Left lung (tissue), 10 donors: ENCODE data around the gene MYH9. TPM values are rescaled to one million over a fixed set of nuclear protein-coding genes. Genes with fewer than 3 reads are reported as not detected.

Source experiments
- ATAC-seq: fragments of 200-7000 bp; cut with Tn5 transposase; one replicate; pipeline ENCODE4 v1.9.1; 2020; ENCODE audit warnings: moderate library complexity
- DNase-seq, 4 donors: peaks; one replicate each; pipeline ENCODE4 v3.0.0-alpha.2; 2013 to 2020
- H3K27ac ChIP-seq, 2 donors: fragments of 200-600 bp; sonication (generic) in 1 of 2; one replicate each; pipeline versions ENCODE4 v1.5.0 to v1.8.0; 2020 to 2021
- H3K27me3 ChIP-seq, 2 donors: fragments of 200-600 bp; sonication (generic) in 1 of 2; one replicate each; pipeline versions ENCODE4 v1.5.0 to v1.8.0; 2020 to 2021
- H3K36me3 ChIP-seq, 2 donors: fragments of 200-600 bp; sonication (generic) in 1 of 2; one replicate each; pipeline versions ENCODE4 v1.5.0 to v1.8.0; 2020 to 2021
- H3K4me1 ChIP-seq, 2 donors: fragments of 200-600 bp; one replicate each; pipeline ENCODE4 v1.8.0; 2021
- H3K4me3 ChIP-seq, 2 donors: fragments of 200-600 bp; sonication (generic) in 1 of 2; one replicate each; pipeline versions ENCODE4 v1.5.0 to v1.8.0; 2020 to 2021; ENCODE audit warnings: mild to moderate bottlenecking in 1 of 2
- H3K9me3 ChIP-seq, 2 donors: fragments of 200-600 bp; sonication (generic) in 1 of 2; one replicate each; pipeline versions ENCODE4 v1.5.0 to v1.8.0; 2020 to 2021
- CTCF ChIP-seq, 2 donors: fragments of 200-600 bp; sonication (generic) in 1 of 2; IDR thresholded peaks; one replicate each; pipeline versions ENCODE4 v1.5.0 to v1.8.0; 2021; ENCODE audit warnings: antibody characterized with exemption in 2 of 2
- intact Hi-C, 2 donors: fragments of 100-400 bp; cut with DNase I; formaldehyde crosslinking; loops; one replicate each; pipeline versions ENCODE4 v1.11.2 to v1.14.2; 2022
- polyA plus RNA-seq, 6 donors: library from polyadenylated mRNA; unstranded; fragments of 120-200 nt; gene quantifications; one replicate each; pipeline ENCODE4 v1.2.1, GENCODE V29; 2013; ENCODE audit not compliant: insufficient read length in 6 of 6
- total RNA-seq, 2 donors: library from RNA; stranded (reverse); fragmentation: NEBNext Ultra II Directional; extraction: Animal tissue kit (Norgen Biotek cat#: 25700); gene quantifications; one replicate each; pipeline ENCODE4 v1.2.1, GENCODE V29; 2021
- donor health status: DM: no; HTN: yes; CAD: no.
- donor health status: DM: no; HTN: no; CAD: no.

The MYH9 gene
- total and polyA plus RNA-seq, 8 donors, result 225 to 761 (median 270) TPM

- DNase-seq (peak in 2 of 4 donors; percentile 81), ATAC-seq (peak; percentile 43)
- intact Hi-C loops, result no loop called here
- Histone ChIP-seq H3K4me3 (no peak overlapping the region), H3K4me1 (peaks cover 5 to 85% of the 10 kb centered on the region in 2 donors), H3K36me3 (no peaks in the 10 kb centered on the region), H3K27ac (peak overlapping the region; percentile 33 to 87), H3K27me3 (no peaks in the 10 kb centered on the region), H3K9me3 (no peaks in the 10 kb centered on the region)
- TF ChIP-seq CTCF (IDR thresholded peaks at IDR 0.05), result no peak
Measured at GRCh38 chr22:36405671-36406538, 18.1 kb upstream of the MYH9 start.

GRCh38 chr22:36405221-36405661 lies 17.5 kb upstream of the MYH9 start:
- ATAC-seq (no peak), DNase-seq (no peak)
- H3K4me1 ChIP-seq, result peaks cover 5 to 86% of the 10 kb centered on the region in 2 donors
- no peaks in the 10 kb centered on the region for H3K27me3 ChIP-seq
- no peak for TF ChIP-seq CTCF (IDR thresholded peaks at IDR 0.05)
- no peaks in the 10 kb centered on the region for H3K36me3 ChIP-seq
- intact Hi-C loops, result no loop called here
- H3K4me3 ChIP-seq, result no peak overlapping the region
- H3K27ac ChIP-seq, result peak overlapping the region; percentile 33 to 87
- H3K9me3 ChIP-seq, result no peaks in the 10 kb centered on the region

GRCh38 chr22:36404446-36404845 lies 16.7 kb upstream of the MYH9 start:
- no peaks in the 10 kb centered on the region for H3K9me3 ChIP-seq
- DNase-seq, result no peak
- intact Hi-C loops, result no loop called here
- H3K27ac ChIP-seq, result peak overlapping the region in 1 of 2 donors; percentile 87
- no peaks in the 10 kb centered on the region for H3K27me3 ChIP-seq
- peaks cover 9 to 85% of the 10 kb centered on the region in 2 donors for H3K4me1 ChIP-seq
- no peak overlapping the region for H3K4me3 ChIP-seq
- no peaks in the 10 kb centered on the region for H3K36me3 ChIP-seq
- TF ChIP-seq CTCF (IDR thresholded peaks at IDR 0.05), result no peak
- no peak for ATAC-seq

GRCh38 chr22:36399472-36399778 lies 11.7 kb upstream of the MYH9 start:
- DNase-seq (no peak), ATAC-seq (peak; percentile 31)
- no peak for TF ChIP-seq CTCF (IDR thresholded peaks at IDR 0.05)
- Histone ChIP-seq H3K9me3 (no peaks in the 10 kb centered on the region), H3K4me3 (no peak overlapping the region), H3K4me1 (peaks cover 11 to 73% of the 10 kb centered on the region in 2 donors), H3K36me3 (no peaks in the 10 kb centered on the region), H3K27me3 (no peaks in the 10 kb centered on the region), H3K27ac (peak overlapping the region in 1 of 2 donors; percentile 62)
- intact Hi-C loops, result no loop called here

GRCh38 chr22:36398601-36399471 lies 11.1 kb upstream of the MYH9 start:
- H3K4me1 ChIP-seq, result peaks cover 11 to 73% of the 10 kb centered on the region in 2 donors
- H3K27ac ChIP-seq, result peak overlapping the region in 1 of 2 donors; percentile 62
- no peak overlapping the region for H3K4me3 ChIP-seq
- no peaks in the 10 kb centered on the region for H3K27me3 ChIP-seq
- DNase-seq (no peak), ATAC-seq (no peak)
- intact Hi-C loops, result no loop called here
- H3K9me3 ChIP-seq, result no peaks in the 10 kb centered on the region
- no peaks in the 10 kb centered on the region for H3K36me3 ChIP-seq
- no peak for TF ChIP-seq CTCF (IDR thresholded peaks at IDR 0.05)
